Natural killer cell (primary cell): Measurements from ENCODE around the gene ISCU. TPM values are rescaled to one million over a fixed set of nuclear protein-coding genes. Genes with fewer than 3 reads are reported as not detected.

Experiments used
- ATAC-seq, 3 donors: fragments of 150-1000 bp in 2 of 3; fragments of 200-7000 bp in 1 of 3; cut with Tn5 transposase; 1 replicate in 1 of 3; 2 replicates in 2 of 3; pipeline ENCODE4 v1.10.0; 2021; ENCODE audit warnings: mild to moderate bottlenecking in 2 of 3, moderate library complexity in 2 of 3
- DNase-seq, 2 donors: peaks; one replicate each; pipeline versions ENCODE4 v3.0.0 to v3.0.0-alpha.2; 2013 to 2021; ENCODE audit warnings: mixed read lengths in 1 of 2
- H3K27ac ChIP-seq: one replicate; pipeline ENCODE4 v1.5.1; 2013; ENCODE audit warnings: mild to moderate bottlenecking, low read length
- H3K27me3 ChIP-seq: one replicate; pipeline ENCODE4 v1.6.1; 2013; ENCODE audit warnings: low read length; ENCODE audit not compliant: control insufficient read depth, insufficient read depth
- H3K36me3 ChIP-seq: one replicate; pipeline ENCODE4 v1.6.1; 2013; ENCODE audit warnings: low read length; ENCODE audit not compliant: control insufficient read depth, insufficient read depth
- H3K4me1 ChIP-seq: one replicate; pipeline ENCODE4 v1.6.1; 2013; ENCODE audit warnings: low read length; ENCODE audit not compliant: control insufficient read depth, insufficient read depth
- H3K4me3 ChIP-seq: one replicate; pipeline ENCODE4 v1.5.1; 2013; ENCODE audit warnings: low read length
- H3K9me3 ChIP-seq: one replicate; pipeline ENCODE4 v1.6.1; 2013; ENCODE audit warnings: low read length; ENCODE audit not compliant: control insufficient read depth, insufficient read depth
- H3K27ac Mint-ChIP-seq, 2 donors: one replicate each; pipeline ENCODE4 v1.8.0; 2022; ENCODE audit warnings: mild to moderate bottlenecking in 2 of 2, mixed read lengths in 2 of 2, moderate library complexity in 1 of 2
- H3K27me3 Mint-ChIP-seq, 2 donors: one replicate each; pipeline ENCODE4 v1.8.0; 2022; ENCODE audit warnings: low read depth in 2 of 2, mixed read lengths in 2 of 2
- H3K36me3 Mint-ChIP-seq: one replicate; pipeline ENCODE4 v1.8.0; 2022; ENCODE audit warnings: mixed read lengths
- H3K4me1 Mint-ChIP-seq, 2 donors: one replicate each; pipeline ENCODE4 v1.8.0; 2022; ENCODE audit warnings: mixed read lengths in 2 of 2
- H3K4me3 Mint-ChIP-seq: one replicate; pipeline ENCODE4 v1.8.0; 2022; ENCODE audit warnings: mild to moderate bottlenecking, moderate library complexity, mixed read lengths
- H3K9me3 Mint-ChIP-seq, 2 donors: one replicate each; pipeline ENCODE4 v1.8.0; 2022; ENCODE audit warnings: mixed read lengths in 2 of 2
- CTCF ChIP-seq: fragments of 200-600 bp; IDR thresholded peaks from one replicate; pipeline ENCODE4 v1.8.0; 2022; ENCODE audit warnings: antibody characterized with exemption
- WGBS: methylation state at CpG from one replicate; pipeline ENCODE4 v1.1.7; 2013; ENCODE audit warnings: missing lambda C conversion rate; ENCODE audit not compliant: insufficient coverage; 5-methylcytosine and 5-hydroxymethylcytosine counted together
- intact Hi-C: fragments of 100-400 bp; cut with micrococcal nuclease; formaldehyde crosslinking; loops from one replicate; pipeline ENCODE4 v1.14.2; 2022
- total RNA-seq, 4 donors: library from RNA; stranded (reverse); fragments of 120-200 nt in 1 of 4; gene quantifications; one replicate each; pipeline versions ENCODE4 v1.2.3 to v1.2.4, GENCODE V29; 2013 to 2022

The ISCU gene
- total RNA-seq, 3 donors from 2014 or later (not counting 1 experiment from before 2014, with no cell fraction given) = 86.9 to 103 (median 97.4) TPM

- peaks cover 93% of the 10 kb centered on the region for H3K36me3 ChIP-seq
- WGBS = 96% methylated on average over 14 of the region's 14 CpGs
- no peaks in the 10 kb centered on the region for H3K27me3 Mint-ChIP-seq
- no peak overlapping the region for H3K4me3 Mint-ChIP-seq
- intact Hi-C loops = no loop called here
- no peak overlapping the region for H3K27ac Mint-ChIP-seq
- no peak for TF ChIP-seq CTCF
- DNase-seq (no peak), ATAC-seq (no peak)
- no peaks in the 10 kb centered on the region for H3K27me3 ChIP-seq
- H3K4me3 ChIP-seq = no peak overlapping the region
- peaks cover 4% of the 10 kb centered on the region for H3K4me1 ChIP-seq
- H3K9me3 ChIP-seq = no peaks in the 10 kb centered on the region
- no peaks in the 10 kb centered on the region for H3K36me3 Mint-ChIP-seq
- H3K9me3 Mint-ChIP-seq = no peaks in the 10 kb centered on the region
- H3K27ac ChIP-seq = no peak overlapping the region
- H3K4me1 Mint-ChIP-seq = peaks cover 11 to 17% of the 10 kb centered on the region in 2 donors
These were observed 39.0 kb upstream of the ISCU start for GRCh38 chr12:108523365-108523764.

- H3K4me1 ChIP-seq = peaks cover 4% of the 10 kb centered on the region
- no peak for ATAC-seq
- Mint-ChIP-seq H3K27ac (peak overlapping the region in 1 of 2 donors; percentile 18), H3K4me1 (peaks cover 11 to 18% of the 10 kb centered on the region in 2 donors), H3K4me3 (no peak overlapping the region), H3K27me3 (no peaks in the 10 kb centered on the region), H3K36me3 (no peaks in the 10 kb centered on the region), H3K9me3 (no peaks in the 10 kb centered on the region)
- intact Hi-C loops = no loop called here
- H3K27me3 ChIP-seq = no peaks in the 10 kb centered on the region
- no peak overlapping the region for H3K27ac ChIP-seq
- no peak overlapping the region for H3K4me3 ChIP-seq
- DNase-seq = no peak
- no peak for TF ChIP-seq CTCF
- 94% methylated on average over 5 of the region's 5 CpGs for WGBS
- H3K36me3 ChIP-seq = peaks cover 90% of the 10 kb centered on the region
- no peaks in the 10 kb centered on the region for H3K9me3 ChIP-seq
These were observed 36.7 kb upstream of the ISCU start for GRCh38 chr12:108525681-108526080.

- Mint-ChIP-seq H3K9me3 (no peaks in the 10 kb centered on the region), H3K27ac (peak overlapping the region; percentile 21 to 72), H3K27me3 (no peaks in the 10 kb centered on the region), H3K4me3 (no peak overlapping the region), H3K4me1 (peaks cover 11 to 18% of the 10 kb centered on the region in 2 donors), H3K36me3 (peaks cover 7% of the 10 kb centered on the region)
- peak in 2 of 3 donors; percentile 50 to 59 for ATAC-seq
- TF ChIP-seq CTCF = no peak
- no peaks in the 10 kb centered on the region for H3K27me3 ChIP-seq
- no peak for DNase-seq
- no peak overlapping the region for H3K27ac ChIP-seq
- intact Hi-C loops = no loop called here
- no peaks in the 10 kb centered on the region for H3K9me3 ChIP-seq
- no peak overlapping the region for H3K4me3 ChIP-seq
- 71% methylated on average over 10 of the region's 10 CpGs for WGBS
- H3K36me3 ChIP-seq = peaks cover 90% of the 10 kb centered on the region
- H3K4me1 ChIP-seq = peaks cover 4% of the 10 kb centered on the region
These were observed 35.8 kb upstream of the ISCU start for GRCh38 chr12:108526482-108527165.

- H3K4me1 ChIP-seq = peaks cover 4% of the 10 kb centered on the region
- intact Hi-C loops = no loop called here
- no peak overlapping the region for H3K27ac ChIP-seq
- Mint-ChIP-seq H3K4me1 (peaks cover 11 to 18% of the 10 kb centered on the region in 2 donors), H3K27me3 (no peaks in the 10 kb centered on the region), H3K27ac (peak overlapping the region; percentile 21 to 72), H3K36me3 (peaks cover 7% of the 10 kb centered on the region), H3K9me3 (no peaks in the 10 kb centered on the region), H3K4me3 (no peak overlapping the region)
- no peak for TF ChIP-seq CTCF
- no peaks in the 10 kb centered on the region for H3K9me3 ChIP-seq
- ATAC-seq (no peak), DNase-seq (no peak)
- peaks cover 91% of the 10 kb centered on the region for H3K36me3 ChIP-seq
- no peak overlapping the region for H3K4me3 ChIP-seq
- WGBS = 95% methylated on average over 6 of the region's 6 CpGs
- no peaks in the 10 kb centered on the region for H3K27me3 ChIP-seq
These were observed 35.3 kb upstream of the ISCU start for GRCh38 chr12:108527166-108527496.
